NOMO-1 treated with dmso at 0.1 percent for 144 hours (cell line): ENCODE results near the gene ALK.
A peak's percentile ranks its signal among the peaks of the same experiment; 100 is the strongest.

ENCODE experiments used
- DNase-seq: peaks from one replicate; lab custom pipeline; 2025; ENCODE audit not compliant: unreplicated experiment; lab: John Stamatoyannopoulos, UW

Gene ALK

GRCh38 chr2:29218071-29218470 is 703.3 kb downstream of the ALK start:
- DNase-seq = no peak

GRCh38 chr2:29216609-29216909 is 704.8 kb downstream of the ALK start:
- no peak for DNase-seq

GRCh38 chr2:29215739-29216608 is 705.4 kb downstream of the ALK start:
- DNase-seq = no peak

GRCh38 chr2:29215073-29215472 is 706.3 kb downstream of the ALK start:
- DNase-seq = no peak

GRCh38 chr2:29213888-29214291 is 707.5 kb downstream of the ALK start:
- no peak for DNase-seq

GRCh38 chr2:29212009-29212408 is 709.4 kb downstream of the ALK start:
- no peak for DNase-seq

GRCh38 chr2:29209551-29209950 is 711.8 kb downstream of the ALK start:
- DNase-seq = no peak

GRCh38 chr2:29207352-29208148 is 713.8 kb downstream of the ALK start:
- DNase-seq = no peak

- no peak for DNase-seq
Measured at GRCh38 chr2:29206941-29207340, 714.4 kb downstream of the ALK start.

- no peak for DNase-seq
Measured at GRCh38 chr2:29202819-29203495, 718.4 kb downstream of the ALK start.

GRCh38 chr2:29201979-29202378 is 719.4 kb downstream of the ALK start:
- no peak for DNase-seq

- DNase-seq = peak; percentile 47
Measured at GRCh38 chr2:29196792-29197788, 724.3 kb downstream of the ALK start.

- DNase-seq = no peak
Measured at GRCh38 chr2:29195796-29196195, 725.6 kb downstream of the ALK start.

- no peak for DNase-seq
Measured at GRCh38 chr2:29193681-29194080, 727.7 kb downstream of the ALK start.

- DNase-seq = no peak
Measured at GRCh38 chr2:29193111-29193510, 728.3 kb downstream of the ALK start.

GRCh38 chr2:29192526-29192925 is 728.9 kb downstream of the ALK start:
- DNase-seq = no peak

- no peak for DNase-seq
Measured at GRCh38 chr2:29191817-29192216, 729.6 kb downstream of the ALK start.

- DNase-seq = no peak
Measured at GRCh38 chr2:29189052-29189451, 732.3 kb downstream of the ALK start.

GRCh38 chr2:29187926-29188325 is 733.5 kb downstream of the ALK start:
- no peak for DNase-seq

- no peak for DNase-seq
Measured at GRCh38 chr2:29186817-29187216, 734.6 kb downstream of the ALK start.

GRCh38 chr2:29184531-29184930 is 736.9 kb downstream of the ALK start:
- no peak for DNase-seq
